Upper lobe of left lung (tissue), 6 donors: ENCODE measurements around the gene NEDD4L. TPM values are rescaled to one million over a fixed set of nuclear protein-coding genes. Genes with fewer than 3 reads are reported as not detected.

ENCODE experiments used
- ATAC-seq, 2 donors: fragments of 200-7000 bp; cut with Tn5 transposase; one replicate each; pipeline ENCODE4 v1.9.1; 2022; ENCODE audit warnings: mild to moderate bottlenecking in 2 of 2, moderate library complexity in 2 of 2; ENCODE audit not compliant: low FRiP score in 2 of 2
- DNase-seq, 2 donors: peaks; one replicate each; pipeline ENCODE4 v3.0.0-alpha.2; 2019 to 2020
- H3K27ac ChIP-seq, 4 donors: fragments of 200-600 bp; sonication (generic); one replicate each; pipeline ENCODE4 v1.5.1; 2016 to 2019
- H3K27me3 ChIP-seq, 4 donors: fragments of 200-600 bp; sonication (generic); one replicate each; pipeline ENCODE4 v1.5.1; 2017 to 2019
- H3K36me3 ChIP-seq, 4 donors: fragments of 200-600 bp; sonication (generic); one replicate each; pipeline ENCODE4 v1.5.1; 2016 to 2019
- H3K4me1 ChIP-seq, 4 donors: fragments of 200-600 bp; sonication (generic); one replicate each; pipeline ENCODE4 v1.5.1; 2018 to 2019
- H3K4me3 ChIP-seq, 4 donors: fragments of 200-600 bp; sonication (generic); one replicate each; pipeline ENCODE4 v1.5.1; 2017 to 2019; ENCODE audit warnings: mild to moderate bottlenecking in 2 of 4, moderate library complexity in 1 of 4
- H3K9me3 ChIP-seq, 4 donors: fragments of 200-600 bp; sonication (generic); one replicate each; pipeline ENCODE4 v1.5.1; 2018 to 2019
- EP300 ChIP-seq, 4 donors: sonication (generic); formaldehyde crosslinking; IDR thresholded peaks; one replicate each; pipeline ENCODE4 v1.5.1; 2017; ENCODE audit warnings: antibody characterized with exemption in 4 of 4, control low read depth in 2 of 4
- POLR2A ChIP-seq, 4 donors: fragments of 450-650 bp; IDR thresholded peaks; one replicate each; pipeline ENCODE4 v1.5.1; 2016 to 2017; ENCODE audit warnings: antibody characterized with exemption in 4 of 4, mild to moderate bottlenecking in 2 of 4
- POLR2AphosphoS5 ChIP-seq, 2 donors: sonication (generic); formaldehyde crosslinking; IDR thresholded peaks; one replicate each; pipeline ENCODE4 v1.5.1; 2017; ENCODE audit warnings: antibody characterized with exemption in 2 of 2
- WGBS, 2 donors: methylation state at CpG; one replicate each; pipeline ENCODE4 v1.1.5; 2017 to 2018; 5-methylcytosine and 5-hydroxymethylcytosine counted together
- total RNA-seq, 6 donors: library from RNA; depleted of rRNA in 4 of 6; stranded (reverse); fragments of >200 nt in 4 of 6; gene quantifications; one replicate each; pipeline versions ENCODE4 v1.1.0 to v1.2.1, GENCODE V29; 2016 to 2021
- TF ChIP-seq, protein P1 (sequence below), 6 experiments: fragments of 450-650 bp in 4 of 6; fragments of 200-600 bp in 2 of 6; sonication (generic) in 2 of 6; IDR thresholded peaks; one replicate each; pipeline ENCODE4 v1.5.1; 2016 to 2019; ENCODE audit warnings: antibody characterized with exemption in 6 of 6
- donor health status: DM: no; HTN: no; CAD: no; lungs with moderate emphysema.
- donor health status: DM: no; HTN: yes; CAD: no; lungs with severe emphysema.

Gene NEDD4L
- total RNA-seq, 6 donors from 2014 or later, result 148 to 491 (median 300) TPM

DNA sequence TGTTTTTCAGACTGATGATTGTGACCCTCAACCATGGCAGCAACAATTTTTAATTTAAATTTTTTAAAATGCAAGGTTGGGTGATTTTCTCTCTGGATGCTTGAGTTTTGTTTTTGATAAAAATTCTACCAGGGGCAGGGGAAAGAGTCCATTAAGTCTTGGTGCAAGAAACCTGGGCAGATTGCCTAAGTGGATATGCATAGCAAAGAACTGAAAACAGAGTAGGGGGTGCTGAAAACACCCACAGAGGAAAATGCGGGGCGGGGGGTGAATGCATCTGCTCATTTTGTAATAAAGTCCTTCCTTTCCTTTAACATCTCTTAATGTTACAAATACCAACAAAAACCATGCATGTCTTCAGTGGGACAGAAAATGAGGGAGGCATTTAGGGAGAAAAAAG is 138.0 kb downstream of the NEDD4L start:
- peaks cover 16 to 46% (median 27%) of the 10 kb centered on the region in 4 donors for H3K4me1 ChIP-seq
- 66 to 71% methylated on average over 2 of the region's 2 CpGs for WGBS, 2 donors
- no peaks in the 10 kb centered on the region for H3K27me3 ChIP-seq
- no peaks in the 10 kb centered on the region for H3K9me3 ChIP-seq
- no peak for DNase-seq
- no peak overlapping the region for H3K4me3 ChIP-seq
- ATAC-seq, result no peak
- TF ChIP-seq EP300 (IDR thresholded peaks at IDR 0.05), result no peak
- no peak for TF ChIP-seq POLR2A (IDR thresholded peaks at IDR 0.05)
- no peak for TF ChIP-seq POLR2AphosphoS5 (IDR thresholded peaks at IDR 0.05)
- TF ChIP-seq, protein P1, sequence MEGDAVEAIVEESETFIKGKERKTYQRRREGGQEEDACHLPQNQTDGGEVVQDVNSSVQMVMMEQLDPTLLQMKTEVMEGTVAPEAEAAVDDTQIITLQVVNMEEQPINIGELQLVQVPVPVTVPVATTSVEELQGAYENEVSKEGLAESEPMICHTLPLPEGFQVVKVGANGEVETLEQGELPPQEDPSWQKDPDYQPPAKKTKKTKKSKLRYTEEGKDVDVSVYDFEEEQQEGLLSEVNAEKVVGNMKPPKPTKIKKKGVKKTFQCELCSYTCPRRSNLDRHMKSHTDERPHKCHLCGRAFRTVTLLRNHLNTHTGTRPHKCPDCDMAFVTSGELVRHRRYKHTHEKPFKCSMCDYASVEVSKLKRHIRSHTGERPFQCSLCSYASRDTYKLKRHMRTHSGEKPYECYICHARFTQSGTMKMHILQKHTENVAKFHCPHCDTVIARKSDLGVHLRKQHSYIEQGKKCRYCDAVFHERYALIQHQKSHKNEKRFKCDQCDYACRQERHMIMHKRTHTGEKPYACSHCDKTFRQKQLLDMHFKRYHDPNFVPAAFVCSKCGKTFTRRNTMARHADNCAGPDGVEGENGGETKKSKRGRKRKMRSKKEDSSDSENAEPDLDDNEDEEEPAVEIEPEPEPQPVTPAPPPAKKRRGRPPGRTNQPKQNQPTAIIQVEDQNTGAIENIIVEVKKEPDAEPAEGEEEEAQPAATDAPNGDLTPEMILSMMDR (IDR thresholded peaks at IDR 0.05), result no peak
- no peak overlapping the region for H3K27ac ChIP-seq
- H3K36me3 ChIP-seq, result no peaks in the 10 kb centered on the region

DNA sequence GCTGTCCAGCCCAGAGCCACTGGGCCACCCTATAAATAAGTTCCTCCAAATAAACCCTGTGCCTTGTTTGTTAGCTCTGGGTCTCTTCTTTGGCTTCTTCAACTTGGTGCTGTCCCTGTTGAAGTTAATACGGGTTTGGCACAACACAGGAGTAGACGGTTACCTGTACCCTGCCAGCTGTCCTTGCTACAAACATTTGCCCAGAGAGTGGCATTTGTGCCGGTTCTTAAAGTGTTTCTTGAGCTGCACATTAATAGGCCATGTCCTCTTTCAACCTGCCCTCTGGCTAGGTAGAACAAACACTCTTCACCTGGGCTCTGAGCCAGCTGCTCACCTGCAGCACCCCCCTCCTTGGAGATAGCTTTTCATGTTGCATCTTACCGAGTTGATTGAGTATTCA is 139.2 kb downstream of the NEDD4L start:
- peak; percentile 21 to 63 for ATAC-seq

DNA sequence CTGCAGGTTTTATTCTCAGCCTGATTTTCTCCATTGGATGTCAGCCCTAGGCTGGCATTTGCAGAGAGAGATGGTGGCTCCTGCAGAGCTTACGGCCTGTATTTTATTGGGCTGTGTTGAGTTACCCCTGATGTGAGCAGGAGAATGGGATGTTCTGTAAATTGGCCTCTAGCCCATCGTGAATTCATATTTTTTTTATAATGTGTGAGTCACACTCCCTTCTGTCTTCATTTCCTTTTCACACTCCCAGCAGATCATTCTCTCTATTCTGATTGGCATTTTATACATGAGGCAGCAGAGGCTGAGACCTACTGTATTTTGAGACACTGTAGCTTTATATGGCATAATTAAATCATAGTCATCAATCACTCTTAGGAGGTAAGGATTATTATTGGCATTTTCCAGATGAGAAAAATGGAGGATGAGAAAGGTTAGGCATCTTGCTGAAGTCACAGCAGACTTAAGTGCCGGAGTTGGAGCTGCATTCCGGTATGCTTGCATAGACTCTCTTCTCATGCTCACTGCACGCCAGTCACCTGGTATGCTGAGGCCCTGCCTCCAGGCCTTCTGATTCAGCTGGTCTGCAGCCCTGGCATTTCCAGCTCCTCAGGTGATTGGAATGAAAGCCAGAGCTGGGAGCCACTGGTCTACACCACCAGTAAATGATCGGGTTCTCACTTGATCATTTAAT is 142.4 kb downstream of the NEDD4L start:
- no peaks in the 10 kb centered on the region for H3K36me3 ChIP-seq
- WGBS, 2 donors, result 69 to 73% methylated on average over 5 to 6 of the region's 6 CpGs
- ATAC-seq, result no peak

More for the DNA sequence above, 139.2 kb downstream of the NEDD4L start:
- Histone ChIP-seq H3K4me3 (no peak overlapping the region), H3K9me3 (no peaks in the 10 kb centered on the region), H3K4me1 (peaks cover 7 to 34% (median 19%) of the 10 kb centered on the region in 4 donors), H3K27ac (peak overlapping the region in 2 of 4 donors; percentile 7 to 18), H3K36me3 (no peaks in the 10 kb centered on the region), H3K27me3 (no peaks in the 10 kb centered on the region)
- DNase-seq, result peak in 1 of 2 donors; percentile 78
- 74 to 77% methylated on average over 4 of the region's 4 CpGs for WGBS, 2 donors
- TF ChIP-seq, protein P1 (IDR thresholded peaks at IDR 0.05), result no peak
- TF ChIP-seq EP300 (IDR thresholded peaks at IDR 0.05) (no peak), POLR2A (IDR thresholded peaks at IDR 0.05) (no peak), POLR2AphosphoS5 (IDR thresholded peaks at IDR 0.05) (no peak)

DNA sequence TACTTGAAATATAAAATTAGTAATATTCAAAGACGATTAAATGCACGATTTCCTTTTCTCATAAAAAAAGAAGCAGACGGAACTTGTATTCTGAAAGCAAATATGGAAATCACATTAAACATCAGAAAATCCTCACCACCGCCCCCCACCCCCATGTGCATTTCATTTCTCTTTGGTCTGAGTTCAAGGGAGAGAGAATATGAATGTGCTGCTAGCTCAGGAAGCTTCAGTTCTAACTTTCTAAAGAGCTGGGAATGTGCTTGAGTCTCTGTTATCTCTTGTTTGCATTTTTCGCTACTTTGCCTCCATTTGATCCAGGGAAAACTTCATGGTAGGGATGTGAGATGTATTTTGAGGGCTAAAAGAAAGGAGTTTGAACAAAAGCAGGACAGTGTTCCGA is 143.6 kb downstream of the NEDD4L start:
- 92 to 93% methylated on average over 6 of the region's 6 CpGs for WGBS, 2 donors
- no peak for DNase-seq
- no peak for ATAC-seq
- Histone ChIP-seq H3K4me1 (peaks cover 0 to 19% (median 6%) of the 10 kb centered on the region in 4 donors), H3K27me3 (no peaks in the 10 kb centered on the region), H3K4me3 (no peak overlapping the region), H3K27ac (no peak overlapping the region), H3K36me3 (no peaks in the 10 kb centered on the region), H3K9me3 (no peaks in the 10 kb centered on the region)
- TF ChIP-seq POLR2A (IDR thresholded peaks at IDR 0.05) (no peak), EP300 (IDR thresholded peaks at IDR 0.05) (no peak)

More for the DNA sequence above, 142.4 kb downstream of the NEDD4L start:
- TF ChIP-seq EP300 (IDR thresholded peaks at IDR 0.05) (no peak), POLR2AphosphoS5 (IDR thresholded peaks at IDR 0.05) (no peak), POLR2A (IDR thresholded peaks at IDR 0.05) (no peak)
- TF ChIP-seq, protein P1 (IDR thresholded peaks at IDR 0.05), result no peak
- Histone ChIP-seq H3K27me3 (no peaks in the 10 kb centered on the region), H3K4me1 (peaks cover 0 to 22% (median 9%) of the 10 kb centered on the region in 4 donors), H3K27ac (peak overlapping the region in 1 of 4 donors; percentile 31), H3K9me3 (no peaks in the 10 kb centered on the region), H3K4me3 (no peak overlapping the region)
- DNase-seq, result peak in 1 of 2 donors; percentile 80

GRCh38 chr18:58188996-58189395 is 145.0 kb downstream of the NEDD4L start:
- Histone ChIP-seq H3K27me3 (no peaks in the 10 kb centered on the region), H3K4me3 (no peak overlapping the region), H3K27ac (no peak overlapping the region), H3K4me1 (peaks cover 0 to 14% (median 1%) of the 10 kb centered on the region in 4 donors), H3K36me3 (no peaks in the 10 kb centered on the region), H3K9me3 (no peaks in the 10 kb centered on the region)
- TF ChIP-seq, protein P1 (IDR thresholded peaks at IDR 0.05), result no peak
- TF ChIP-seq EP300 (IDR thresholded peaks at IDR 0.05) (no peak), POLR2A (IDR thresholded peaks at IDR 0.05) (no peak), POLR2AphosphoS5 (IDR thresholded peaks at IDR 0.05) (no peak)
- ATAC-seq, result no peak
- WGBS, 2 donors, result 85% methylated on average over 5 of the region's 5 CpGs
- DNase-seq, result no peak
